ENCODE data around the gene ALOX5AP. TPM values are rescaled to one million over a fixed set of nuclear protein-coding genes. Genes with fewer than 3 reads are reported as not detected.
"Not testable (repeated sequence)": the region's sequence is repeated elsewhere in the genome, so short reads cannot be mapped to it uniquely, and the experiment has no call there.

Gene ALOX5AP
- total and polyA plus RNA-seq, 5 donors: 1.9 to 12.4 (median 7.9) TPM

GRCh38 chr13:30739237-30739528 is 3.8 kb downstream of the ALOX5AP start:
- WGBS: 82% methylated on average over 2 of the region's 2 CpGs
- Histone ChIP-seq H3K4me1 (ENCODE audit: control insufficient read depth, insufficient read depth, low read length) (peaks cover 3% of the 10 kb centered on the region), H3K4me3 (ENCODE audit: low read length) (no peak overlapping the region), H3K9me3 (ENCODE audit: control insufficient read depth, low read length) (no peaks in the 10 kb centered on the region), H3K27ac (ENCODE audit: low read length) (no peak overlapping the region), H3K27me3 (ENCODE audit: control insufficient read depth, insufficient read depth) (no peaks in the 10 kb centered on the region)
- ATAC-seq (no peak), DNase-seq (no peak)
- intact Hi-C loops (cut with DNase I): no loop called here

- Histone ChIP-seq H3K4me3 (ENCODE audit: low read length) (no peak overlapping the region), H3K27ac (ENCODE audit: low read length) (no peak overlapping the region), H3K9me3 (ENCODE audit: control insufficient read depth, low read length) (no peaks in the 10 kb centered on the region), H3K4me1 (ENCODE audit: control insufficient read depth, insufficient read depth, low read length) (peaks cover 6% of the 10 kb centered on the region), H3K27me3 (ENCODE audit: control insufficient read depth, insufficient read depth) (no peaks in the 10 kb centered on the region)
- ATAC-seq: no peak
- 60% methylated on average over 14 of the region's 14 CpGs for WGBS
- intact Hi-C loops (cut with DNase I): no loop called here
- no peak for DNase-seq
Observed at GRCh38 chr13:30739761-30740642, 4.7 kb downstream of the ALOX5AP start.

GRCh38 chr13:30742901-30743300 is 7.6 kb downstream of the ALOX5AP start:
- 85% methylated on average over 6 of the region's 6 CpGs for WGBS
- no peak overlapping the region for H3K4me3 ChIP-seq (ENCODE audit: low read length)
- intact Hi-C loops (cut with DNase I): no loop called here
- H3K27ac ChIP-seq (ENCODE audit: low read length): no peak overlapping the region
- no peaks in the 10 kb centered on the region for H3K27me3 ChIP-seq (ENCODE audit: control insufficient read depth, insufficient read depth)
- peaks cover 8% of the 10 kb centered on the region for H3K4me1 ChIP-seq (ENCODE audit: control insufficient read depth, insufficient read depth, low read length)
- DNase-seq (no peak), ATAC-seq (no peak)
- H3K9me3 ChIP-seq (ENCODE audit: control insufficient read depth, low read length): no peaks in the 10 kb centered on the region

- peak; percentile 79 to 86 for ATAC-seq
- WGBS: 55% methylated on average over 4 of the region's 4 CpGs
- Histone ChIP-seq H3K9me3 (ENCODE audit: control insufficient read depth, low read length) (no peaks in the 10 kb centered on the region), H3K4me3 (ENCODE audit: low read length) (no peak overlapping the region), H3K4me1 (ENCODE audit: control insufficient read depth, insufficient read depth, low read length) (peaks cover 8% of the 10 kb centered on the region), H3K27ac (ENCODE audit: low read length) (peak overlapping the region; percentile 5), H3K27me3 (ENCODE audit: control insufficient read depth, insufficient read depth) (no peaks in the 10 kb centered on the region)
- intact Hi-C loops (cut with DNase I): no loop called here
- peak in 2 of 3 donors; percentile 39 to 68 for DNase-seq
Observed at GRCh38 chr13:30743319-30744055, 8.1 kb downstream of the ALOX5AP start.

- no peaks in the 10 kb centered on the region for H3K9me3 ChIP-seq (ENCODE audit: control insufficient read depth, low read length)
- peak overlapping the region; percentile 5 for H3K27ac ChIP-seq (ENCODE audit: low read length)
- no peaks in the 10 kb centered on the region for H3K27me3 ChIP-seq (ENCODE audit: control insufficient read depth, insufficient read depth)
- DNase-seq (peak in 1 of 3 donors; percentile 56), ATAC-seq (peak in 1 of 2 donors; percentile 49)
- H3K4me3 ChIP-seq (ENCODE audit: low read length): no peak overlapping the region
- peaks cover 8% of the 10 kb centered on the region for H3K4me1 ChIP-seq (ENCODE audit: control insufficient read depth, insufficient read depth, low read length)
- intact Hi-C loops (cut with DNase I): no loop called here
- WGBS: 82% methylated on average over 7 of the region's 7 CpGs
Observed at GRCh38 chr13:30744056-30744680, 8.8 kb downstream of the ALOX5AP start.

GRCh38 chr13:30744681-30745077 is 9.3 kb downstream of the ALOX5AP start:
- intact Hi-C loops (cut with DNase I): no loop called here
- Histone ChIP-seq H3K27ac (ENCODE audit: low read length) (no peak overlapping the region), H3K4me1 (ENCODE audit: control insufficient read depth, insufficient read depth, low read length) (peaks cover 8% of the 10 kb centered on the region)

GRCh38 chr13:30745906-30746686 is 10.8 kb downstream of the ALOX5AP start:
- WGBS: 54% methylated on average over 9 of the region's 9 CpGs
- no peak for ATAC-seq

More at GRCh38 chr13:30744681-30745077, 9.3 kb downstream of the ALOX5AP start:
- no peaks in the 10 kb centered on the region for H3K9me3 ChIP-seq (ENCODE audit: control insufficient read depth, low read length)
- no peak for ATAC-seq
- H3K4me3 ChIP-seq (ENCODE audit: low read length): no peak overlapping the region
- 94% methylated on average over 4 of the region's 4 CpGs for WGBS
- H3K27me3 ChIP-seq (ENCODE audit: control insufficient read depth, insufficient read depth): no peaks in the 10 kb centered on the region
- DNase-seq: no peak

GRCh38 chr13:30746791-30747190 is 11.4 kb downstream of the ALOX5AP start:
- Histone ChIP-seq H3K9me3 (ENCODE audit: control insufficient read depth, low read length) (no peaks in the 10 kb centered on the region), H3K4me3 (ENCODE audit: low read length) (no peak overlapping the region), H3K27ac (ENCODE audit: low read length) (no peak overlapping the region), H3K4me1 (ENCODE audit: control insufficient read depth, insufficient read depth, low read length) (peaks cover 8% of the 10 kb centered on the region), H3K27me3 (ENCODE audit: control insufficient read depth, insufficient read depth) (no peaks in the 10 kb centered on the region)
- no peak for ATAC-seq
- intact Hi-C loops (cut with DNase I): no loop called here
- no peak for DNase-seq
- 52% methylated on average over 2 of the region's 2 CpGs for WGBS

More at GRCh38 chr13:30745906-30746686, 10.8 kb downstream of the ALOX5AP start:
- intact Hi-C loops (cut with DNase I): no loop called here
- Histone ChIP-seq H3K4me3 (ENCODE audit: low read length) (no peak overlapping the region), H3K27me3 (ENCODE audit: control insufficient read depth, insufficient read depth) (no peaks in the 10 kb centered on the region), H3K4me1 (ENCODE audit: control insufficient read depth, insufficient read depth, low read length) (peaks cover 8% of the 10 kb centered on the region), H3K9me3 (ENCODE audit: control insufficient read depth, low read length) (no peaks in the 10 kb centered on the region), H3K27ac (ENCODE audit: low read length) (no peak overlapping the region)
- no peak for DNase-seq

GRCh38 chr13:30747845-30748244 is 12.5 kb downstream of the ALOX5AP start:
- H3K27ac ChIP-seq (ENCODE audit: low read length); H3K4me3 ChIP-seq (ENCODE audit: low read length); H3K27me3 ChIP-seq (ENCODE audit: control insufficient read depth, insufficient read depth); DNase-seq; ATAC-seq; H3K4me1 ChIP-seq (ENCODE audit: control insufficient read depth, insufficient read depth, low read length); intact Hi-C loops (cut with DNase I); H3K9me3 ChIP-seq (ENCODE audit: control insufficient read depth, low read length): not testable (repeated sequence)
- WGBS: 87% methylated on average over 6 of the region's 6 CpGs

- H3K9me3 ChIP-seq (ENCODE audit: control insufficient read depth, low read length): no peaks in the 10 kb centered on the region
- DNase-seq: no peak
- H3K27me3 ChIP-seq (ENCODE audit: control insufficient read depth, insufficient read depth): no peaks in the 10 kb centered on the region
- WGBS: 72% methylated on average over 2 of the region's 2 CpGs
- ATAC-seq: no peak
- H3K4me3 ChIP-seq (ENCODE audit: low read length): no peak overlapping the region
- intact Hi-C loops (cut with DNase I): no loop called here
- H3K27ac ChIP-seq (ENCODE audit: low read length): no peak overlapping the region
- peaks cover 8% of the 10 kb centered on the region for H3K4me1 ChIP-seq (ENCODE audit: control insufficient read depth, insufficient read depth, low read length)
Observed at GRCh38 chr13:30748717-30749116, 13.4 kb downstream of the ALOX5AP start.

Data from right cardiac atrium (tissue), 5 donors.